HepG2 (cell line): ENCODE measurements around the gene SMAD7. TPM values are rescaled to one million over a fixed set of nuclear protein-coding genes. Genes with fewer than 3 reads are reported as not detected.
A peak's percentile ranks its signal among the peaks of the same experiment; 100 is the strongest.

Source experiments
- ATAC-seq: fragments of 200-7000 bp; cut with Tn5 transposase; 3 replicates; pipeline ENCODE4 v1.9.1; 2020; ENCODE audit warnings: mild to moderate bottlenecking, moderate library complexity
- BruUV-seq: library from RNA; stranded (reverse); fragments of 400-500 nt; replicated peaks from 2 replicates; lab custom pipeline; 2021; lab: Mats Ljungman, UMichigan
- CTCF ChIA-PET: fragments of 300-600 bp; formaldehyde crosslinking; extraction: SDS; loops from one replicate; lab custom pipeline; 2021; ENCODE audit warnings: low total read pairs, inconsistent platforms, low intra/inter-chr PET ratio; lab: Yijun Ruan, JAX
- POLR2A ChIA-PET: fragments of 350-600 bp; sonication (Branson Sonifier 250); formaldehyde crosslinking; loops from one replicate; lab custom pipeline; 2020; ENCODE audit warnings: antibody characterized with exemption, inconsistent platforms; lab: Yijun Ruan, JAX
- DNase-seq: peaks from one replicate; pipeline ENCODE4 v3.0.0-alpha.2; 2015; ENCODE audit warnings: low spot score
- FAIRE-seq: peaks from 3 replicates; lab custom pipeline; 2011; peaks lifted over from hg19 to GRCh38; lab: Jason Lieb, UNC
- H2AFZ ChIP-seq: one replicate; pipeline ENCODE4 v1.6.1; 2011; ENCODE audit warnings: low read length, inconsistent platforms
- H3K27ac ChIP-seq: fragments of 300-600 bp; 3 replicates; pipeline ENCODE4 v1.8.0; 2011; ENCODE audit warnings: mixed run types, mild to moderate bottlenecking, mixed read lengths, low read length, inconsistent platforms; ENCODE audit not compliant: insufficient read depth; ENCODE audit errors: extremely low read length
- H3K27me3 ChIP-seq, 2 experiments: fragments of 200-600 bp in 1 of 2; 2 replicates in 1 of 2; 3 replicates in 1 of 2; pipeline versions ENCODE4 v1.6.0 to v1.8.0; 2011; ENCODE audit warnings: low read length in 2 of 2, mild to moderate bottlenecking in 2 of 2, moderate library complexity in 2 of 2, inconsistent platforms in 1 of 2; ENCODE audit not compliant: insufficient read depth in 2 of 2, control insufficient read depth in 1 of 2
- H3K36me3 ChIP-seq, 2 experiments: fragments of 200-600 bp in 1 of 2; replicated peaks in 1 of 2; 2 replicates in 1 of 2; 3 replicates in 1 of 2; pipeline versions ENCODE4 v1.5.1 to v1.8.0; 2011; ENCODE audit warnings: low read length in 2 of 2, inconsistent platforms in 1 of 2; ENCODE audit not compliant: insufficient read depth in 2 of 2, control insufficient read depth in 1 of 2
- H3K4me1 ChIP-seq: 2 replicates; pipeline ENCODE4 v1.5.1; 2012; ENCODE audit warnings: low read length, inconsistent platforms; ENCODE audit not compliant: insufficient read depth
- H3K4me2 ChIP-seq: 2 replicates; pipeline ENCODE4 v1.6.0; 2011; ENCODE audit warnings: low read depth, low read length, inconsistent platforms
- H3K4me3 ChIP-seq, 3 experiments: fragments of 200-600 bp in 1 of 3; sonication (generic), shearing (Covaris generic) in 1 of 3; replicated peaks in 1 of 3; 2 replicates each; pipeline ENCODE4 v1.5.1; 2011 to 2016; ENCODE audit warnings: low read length in 3 of 3, inconsistent platforms in 2 of 3, low read depth in 2 of 3, mild to moderate bottlenecking in 2 of 3, control low read depth in 1 of 3, mixed read lengths in 1 of 3; ENCODE audit not compliant: insufficient read depth in 1 of 3
- H3K79me2 ChIP-seq: one replicate; pipeline ENCODE4 v1.6.1; 2011; ENCODE audit warnings: low read length, inconsistent platforms; ENCODE audit not compliant: insufficient read depth
- H3K9ac ChIP-seq: 2 replicates; pipeline ENCODE4 v1.6.0; 2011; ENCODE audit warnings: mild to moderate bottlenecking, low read depth, low read length, inconsistent platforms; ENCODE audit not compliant: insufficient read depth
- H3K9me3 ChIP-seq: 2 replicates; pipeline ENCODE4 v1.5.1; 2012; ENCODE audit warnings: mild to moderate bottlenecking, low read length
- H4K20me1 ChIP-seq: 2 replicates; pipeline ENCODE4 v1.6.0; 2011; ENCODE audit warnings: inconsistent platforms, mild to moderate bottlenecking, low read length, moderate library complexity; ENCODE audit not compliant: insufficient read depth
- ARNTL ChIP-seq: sonication (generic); formaldehyde crosslinking; IDR thresholded peaks from 2 replicates; pipeline ENCODE4 v1.4.0; 2020; ENCODE audit warnings: mild to moderate bottlenecking, missing genetic modification reagents
- ASH2L ChIP-seq: fragments of 300-600, 200-600 bp; sonication (generic); IDR thresholded peaks from 2 replicates; pipeline ENCODE4 v1.7.0; 2017; ENCODE audit warnings: low read depth, mild to moderate bottlenecking, moderate library complexity, mixed read lengths, low read length; ENCODE audit not compliant: insufficient read length
- CC2D1A ChIP-seq: sonication (generic); formaldehyde crosslinking; IDR thresholded peaks from 2 replicates; pipeline ENCODE4 v1.8.1; 2023; ENCODE audit warnings: mild to moderate bottlenecking, missing genetic modification reagents
- KMT2B ChIP-seq: IDR thresholded peaks from 2 replicates; pipeline ENCODE4 v1.6.1; 2016; ENCODE audit warnings: missing genetic modification reagents, missing compliant biosample characterization
- MXI1 ChIP-seq: IDR thresholded peaks from 3 replicates; pipeline ENCODE4 v1.6.1; 2012; ENCODE audit warnings: low read depth, low read length, inconsistent platforms, borderline replicate concordance
- NKX3-1 ChIP-seq: sonication (generic); formaldehyde crosslinking; IDR thresholded peaks from 2 replicates; pipeline ENCODE4 v1.5.0; 2020; ENCODE audit warnings: missing genetic modification reagents
- SALL2 ChIP-seq: sonication (generic); formaldehyde crosslinking; IDR thresholded peaks from 2 replicates; pipeline ENCODE4 v1.8.1; 2023; ENCODE audit warnings: mild to moderate bottlenecking, missing genetic modification reagents, inconsistent platforms
- SRY ChIP-seq: sonication (generic); formaldehyde crosslinking; IDR thresholded peaks from 2 replicates; pipeline ENCODE4 v1.8.0; 2022; ENCODE audit warnings: mild to moderate bottlenecking, missing genetic modification reagents
- YEATS4 ChIP-seq: sonication (generic); formaldehyde crosslinking; IDR thresholded peaks from 2 replicates; pipeline ENCODE4 v1.4.0; 2020; ENCODE audit warnings: missing genetic modification reagents, borderline replicate concordance
- ZNF232 ChIP-seq: sonication (generic); formaldehyde crosslinking; IDR thresholded peaks from 2 replicates; pipeline ENCODE4 v1.4.0; 2020; ENCODE audit warnings: missing genetic modification reagents, borderline replicate concordance
- ZNF280B ChIP-seq: sonication (generic); formaldehyde crosslinking; IDR thresholded peaks from 2 replicates; pipeline ENCODE4 v1.5.0; 2020; ENCODE audit warnings: missing genetic modification reagents, mild to moderate bottlenecking, borderline replicate concordance
- ZNF30 ChIP-seq: sonication (generic); formaldehyde crosslinking; IDR thresholded peaks from 2 replicates; pipeline ENCODE4 v1.5.0; 2020; ENCODE audit warnings: mild to moderate bottlenecking, missing genetic modification reagents
- ZNF652 ChIP-seq: IDR thresholded peaks from 2 replicates; pipeline ENCODE4 v1.6.1; 2016; ENCODE audit warnings: low read depth, borderline replicate concordance
- WGBS: methylation state at CpG from one replicate; pipeline ENCODE4 v1.1.6; 2017; ENCODE audit warnings: low lambda C conversion rate; 5-methylcytosine and 5-hydroxymethylcytosine counted together
- in situ Hi-C: cut with HindIII; loops from 2 replicates; pipeline ENCODE4 v1.10.0; 2017; ENCODE audit warnings: low pct_unique_long_range_greater_than_20kb; ENCODE audit not compliant: extremely low pct_ligation_motif_present
- intact Hi-C: fragments of 100-400 bp; cut with micrococcal nuclease; formaldehyde crosslinking; loops from one replicate; pipeline ENCODE4 v1.10.0; 2022; ENCODE audit not compliant: unreplicated experiment
- polyA plus RNA-seq, 8 experiments: library from polyadenylated mRNA; depleted of rRNA in 3 of 8; stranded (reverse) in 7 of 8; unstranded in 1 of 8; fragments of >200 nt; fragmentation: Illumina TruSeq in 4 of 8; extraction: Trizol in 4 of 8; gene quantifications; 2 replicates each; pipeline versions ENCODE4 v1.2.1 to v1.2.3, GENCODE V29; 2011 to 2016; ENCODE audit warnings: low read depth in 4 of 8, missing spikeins in 1 of 8, mixed read lengths in 1 of 8; ENCODE audit not compliant: insufficient read depth in 1 of 8
- total RNA-seq, 5 experiments: library from RNA; depleted of rRNA; stranded (reverse); fragments of >200 nt; fragmentation: Illumina TruSeq; extraction: Trizol; gene quantifications; 2 replicates each; pipeline ENCODE4 v1.2.3, GENCODE V29; 2016; ENCODE audit warnings: low read depth in 1 of 5
- TF ChIP-seq, protein P1 (sequence below), 2 experiments: sonication (generic) in 1 of 2; formaldehyde crosslinking in 1 of 2; IDR thresholded peaks; 2 replicates each; pipeline versions ENCODE4 v1.4.0 to v1.6.1; 2018 to 2020; ENCODE audit warnings: missing genetic modification reagents in 2 of 2, borderline replicate concordance in 1 of 2, low read depth in 1 of 2, mild to moderate bottlenecking in 1 of 2, missing biosample characterization in 1 of 2
- TF ChIP-seq, protein P2 (sequence below): sonication (generic); formaldehyde crosslinking; IDR thresholded peaks from 2 replicates; pipeline ENCODE4 v1.5.0; 2020; ENCODE audit warnings: mild to moderate bottlenecking, missing genetic modification reagents, borderline replicate concordance
- TF ChIP-seq, protein P3 (sequence below): sonication (generic); formaldehyde crosslinking; IDR thresholded peaks from 2 replicates; pipeline ENCODE4 v1.4.0; 2020; ENCODE audit warnings: mild to moderate bottlenecking, missing genetic modification reagents

SMAD7 gene
- total and polyA plus RNA-seq, 2 of the 13 experiments (the other 11 are each of a cell fraction or from before 2014, with no cell fraction given): 17.4 to 24.7 TPM

DNA sequence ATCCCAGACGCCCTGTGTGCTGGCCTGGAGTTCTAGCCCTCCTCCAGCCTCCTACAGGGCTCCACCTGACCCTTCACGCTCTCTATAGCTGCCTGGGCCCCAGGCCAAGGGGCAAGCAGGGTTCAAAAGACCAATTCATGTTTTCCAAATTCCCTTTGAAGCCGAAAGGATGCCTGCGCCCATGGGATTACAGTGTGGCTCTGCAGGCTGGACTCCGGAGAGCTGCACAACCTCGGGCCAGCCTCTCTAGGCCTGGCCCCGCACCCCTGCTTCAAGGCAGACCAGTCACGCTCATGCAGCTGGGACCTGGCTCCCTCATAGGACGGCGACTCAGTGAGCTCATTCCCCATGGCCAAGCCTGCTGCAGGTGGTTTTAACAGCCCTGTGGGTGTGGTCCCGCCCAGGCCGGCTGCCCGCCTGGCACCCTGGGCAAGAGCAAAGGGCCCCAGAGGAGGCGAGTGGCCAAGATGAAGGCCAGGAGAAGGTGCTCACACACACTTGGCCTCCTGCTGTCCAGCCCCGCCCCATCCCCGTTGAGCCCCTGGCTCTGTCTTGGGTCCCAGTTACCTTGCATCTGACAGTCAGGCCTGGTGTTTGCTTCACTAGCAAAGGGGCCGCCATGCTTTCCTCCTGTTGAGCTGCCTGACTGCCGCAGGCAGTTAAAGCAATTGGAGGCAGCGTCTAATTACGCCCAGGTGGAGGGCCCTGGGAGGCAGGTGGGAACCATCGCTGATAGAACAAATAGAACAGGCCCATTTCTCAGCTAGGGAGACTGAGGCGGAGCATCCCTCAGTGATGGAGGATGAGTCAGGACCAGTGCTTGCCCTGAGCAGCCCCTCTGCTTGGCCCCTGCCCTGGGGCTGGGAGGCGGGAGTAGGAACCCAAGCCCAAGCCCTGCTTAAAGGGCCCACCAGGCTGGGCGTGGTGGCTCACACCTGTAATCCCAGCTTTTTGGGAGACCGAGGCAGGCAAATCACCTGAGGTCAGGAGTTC lies 56.9 kb downstream of the SMAD7 start:
- peak overlapping the region; percentile 67 for H3K9ac ChIP-seq
- peak overlapping the region; percentile 87 for H3K27ac ChIP-seq
- no peaks in the 10 kb centered on the region for H4K20me1 ChIP-seq
- peak; percentile 93 for DNase-seq
- H3K9me3 ChIP-seq: no peaks in the 10 kb centered on the region
- H2AFZ ChIP-seq: no peak overlapping the region
- no peaks in the 10 kb centered on the region for H3K79me2 ChIP-seq
- POLR2A ChIA-PET: interaction anchor here (0.8 to 4.2 kb wide), 16 partner anchors 9 to 127 kb away, joined by 3 to 36 read pairs (median 5); no protein-coding TSS in a partner anchor
- intact Hi-C loops (loop anchor here (2.0 to 10.0 kb wide), 2 partner anchors 15 to 281 kb away; no protein-coding TSS in a partner anchor), in situ Hi-C loops (loop anchor here (10.0 kb wide), 1 partner anchor 349 kb away; no protein-coding TSS in a partner anchor)
- no peaks in the 10 kb centered on the region; a peak in 1 of 5 replicates for H3K27me3 ChIP-seq
- peaks cover 86% of the 10 kb centered on the region for H3K4me1 ChIP-seq
- peak overlapping the region; percentile 19 to 60 (median 51); a peak in 5 of 6 replicates for H3K4me3 ChIP-seq
- 85% methylated on average over 8 of the region's 25 CpGs for WGBS
- FAIRE-seq: peak; percentile 93
- ATAC-seq: peak; percentile 86
- no TSS peak for BruUV-seq
- peak overlapping the region; percentile 79 for H3K4me2 ChIP-seq
- CTCF ChIA-PET: no interaction called here
- no peaks in the 10 kb centered on the region for H3K36me3 ChIP-seq
- TF ChIP-seq SALL2 (CRISPR knock-in tag) (peak; percentile 52; the same call in 1 of the 2 replicates), YEATS4 (CRISPR knock-in tag) (peak; percentile 66; the same call in 1 of the 2 replicates), ARNTL (CRISPR knock-in tag) (peak; percentile 85), CC2D1A (no peak), ZNF30 (0 out of 2 replicates have a peak, but pooled peaks have one; percentile 44), ASH2L (peak; percentile 97), MXI1 (no peak), KMT2B (CRISPR knock-in tag) (peak; percentile 52; the same call in 1 of the 2 replicates), NKX3-1 (no peak), ZNF280B (CRISPR knock-in tag) (peak; percentile 54; the same call in 1 of the 2 replicates), ZNF652 (no peak), SRY (CRISPR knock-in tag) (no peak), ZNF232 (CRISPR knock-in tag) (0 out of 2 replicates have a peak, but pooled peaks have one; percentile 60)
- TF ChIP-seq, protein P1, sequence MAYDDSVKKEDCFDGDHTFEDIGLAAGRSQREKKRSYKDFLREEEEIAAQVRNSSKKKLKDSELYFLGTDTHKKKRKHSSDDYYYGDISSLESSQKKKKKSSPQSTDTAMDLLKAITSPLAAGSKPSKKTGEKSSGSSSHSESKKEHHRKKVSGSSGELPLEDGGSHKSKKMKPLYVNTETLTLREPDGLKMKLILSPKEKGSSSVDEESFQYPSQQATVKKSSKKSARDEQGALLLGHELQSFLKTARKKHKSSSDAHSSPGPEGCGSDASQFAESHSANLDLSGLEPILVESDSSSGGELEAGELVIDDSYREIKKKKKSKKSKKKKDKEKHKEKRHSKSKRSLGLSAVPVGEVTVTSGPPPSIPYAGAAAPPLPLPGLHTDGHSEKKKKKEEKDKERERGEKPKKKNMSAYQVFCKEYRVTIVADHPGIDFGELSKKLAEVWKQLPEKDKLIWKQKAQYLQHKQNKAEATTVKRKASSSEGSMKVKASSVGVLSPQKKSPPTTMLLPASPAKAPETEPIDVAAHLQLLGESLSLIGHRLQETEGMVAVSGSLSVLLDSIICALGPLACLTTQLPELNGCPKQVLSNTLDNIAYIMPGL (CRISPR knock-in tag; IDR thresholded peaks at IDR 0.05; ENCODE audit: borderline replicate concordance in 1 of 2, low read depth in 1 of 2): peak in 1 of 2 experiments; percentile 49; a peak in 1 of 4 replicates
- TF ChIP-seq, protein P2, sequence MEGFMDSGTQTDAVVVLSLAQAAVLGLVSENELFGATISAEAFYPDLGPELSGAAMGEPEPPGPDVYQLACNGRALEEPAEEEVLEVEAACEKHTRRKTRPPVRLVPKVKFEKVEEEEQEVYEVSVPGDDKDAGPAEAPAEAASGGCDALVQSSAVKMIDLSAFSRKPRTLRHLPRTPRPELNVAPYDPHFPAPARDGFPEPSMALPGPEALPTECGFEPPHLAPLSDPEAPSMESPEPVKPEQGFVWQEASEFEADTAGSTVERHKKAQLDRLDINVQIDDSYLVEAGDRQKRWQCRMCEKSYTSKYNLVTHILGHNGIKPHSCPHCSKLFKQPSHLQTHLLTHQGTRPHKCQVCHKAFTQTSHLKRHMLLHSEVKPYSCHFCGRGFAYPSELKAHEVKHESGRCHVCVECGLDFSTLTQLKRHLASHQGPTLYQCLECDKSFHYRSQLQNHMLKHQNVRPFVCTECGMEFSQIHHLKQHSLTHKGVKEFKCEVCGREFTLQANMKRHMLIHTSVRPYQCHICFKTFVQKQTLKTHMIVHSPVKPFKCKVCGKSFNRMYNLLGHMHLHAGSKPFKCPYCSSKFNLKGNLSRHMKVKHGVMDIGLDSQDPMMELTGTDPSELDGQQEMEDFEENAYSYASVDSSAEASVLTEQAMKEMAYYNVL (CRISPR knock-in tag): 0 out of 2 replicates have a peak, but pooled peaks have one; percentile 57
- TF ChIP-seq, protein P3, sequence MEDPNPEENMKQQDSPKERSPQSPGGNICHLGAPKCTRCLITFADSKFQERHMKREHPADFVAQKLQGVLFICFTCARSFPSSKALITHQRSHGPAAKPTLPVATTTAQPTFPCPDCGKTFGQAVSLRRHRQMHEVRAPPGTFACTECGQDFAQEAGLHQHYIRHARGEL: no peak
